ENCODE results near the gene RBM26. TPM values are rescaled to one million over a fixed set of nuclear protein-coding genes. Genes with fewer than 3 reads are reported as not detected.
A peak's percentile ranks its signal among the peaks of the same experiment; 100 is the strongest.

The RBM26 gene
- total and polyA plus RNA-seq, 2 donors (not counting 1 experiment from before 2014, with no cell fraction given), result 19.9 to 20.3 TPM

GRCh38 chr13:79402679-79403078 lies 3.4 kb downstream of the RBM26 start:
- Histone ChIP-seq H3K27me3 (ENCODE audit: control insufficient read depth, insufficient read depth, low read length) (no peaks in the 10 kb centered on the region), H2AFZ (ENCODE audit: low read length) (no peak overlapping the region), H3K36me3 (ENCODE audit: control insufficient read depth, insufficient read depth, low read length) (no peaks in the 10 kb centered on the region), H4K20me1 (ENCODE audit: control insufficient read depth, extremely low read depth, insufficient read depth, low read length) (no peaks in the 10 kb centered on the region), H3K9me3 (ENCODE audit: control insufficient read depth, insufficient read depth, low read depth, low read length) (no peaks in the 10 kb centered on the region), H3K79me2 (ENCODE audit: control insufficient read depth, insufficient read depth, low read length) (peaks cover 75% of the 10 kb centered on the region), H3K4me2 (ENCODE audit: extremely low read depth, insufficient read depth, low read length) (no peak overlapping the region), H3K4me1 (ENCODE audit: control insufficient read depth, extremely low read depth, insufficient read depth, low read length) (no peaks in the 10 kb centered on the region), H3K4me3 (replicated peaks in 1 of 4; ENCODE audit: control extremely low read depth in 1 of 4, insufficient read depth in 1 of 4, low read depth in 3 of 4, low read length in 4 of 4) (peak overlapping the region in 2 of 4 experiments; percentile 16 to 72), H3K9ac (ENCODE audit: insufficient read depth, low read length) (no peak overlapping the region), H3K27ac (ENCODE audit: insufficient read depth, low read length) (no peak overlapping the region)
- no peak for DNase-seq (ENCODE audit: low read depth in 2 of 2)
- TF ChIP-seq EZH2 (IDR thresholded peaks at IDR 0.05; ENCODE audit: low read length, missing control alignments) (no peak), CTCF (conservative IDR thresholded peaks at IDR 0.05 in 1 of 2, IDR thresholded peaks at IDR 0.05 in 1 of 2; ENCODE audit: low read depth in 1 of 2, low read length in 2 of 2) (no peak)

- TF ChIP-seq CTCF (conservative IDR thresholded peaks at IDR 0.05 in 1 of 2, IDR thresholded peaks at IDR 0.05 in 1 of 2; ENCODE audit: low read depth in 1 of 2, low read length in 2 of 2) (no peak), EZH2 (IDR thresholded peaks at IDR 0.05; ENCODE audit: low read length, missing control alignments) (no peak)
- no peaks in the 10 kb centered on the region for H3K9me3 ChIP-seq (ENCODE audit: control insufficient read depth, insufficient read depth, low read depth, low read length)
- H4K20me1 ChIP-seq (ENCODE audit: control insufficient read depth, extremely low read depth, insufficient read depth, low read length), result no peaks in the 10 kb centered on the region
- peak overlapping the region in 2 of 4 experiments; percentile 16 to 72 for H3K4me3 ChIP-seq (replicated peaks in 1 of 4; ENCODE audit: control extremely low read depth in 1 of 4, insufficient read depth in 1 of 4, low read depth in 3 of 4, low read length in 4 of 4)
- H3K9ac ChIP-seq (ENCODE audit: insufficient read depth, low read length), result no peak overlapping the region
- H3K27ac ChIP-seq (ENCODE audit: insufficient read depth, low read length), result no peak overlapping the region
- no peaks in the 10 kb centered on the region for H3K27me3 ChIP-seq (ENCODE audit: control insufficient read depth, insufficient read depth, low read length)
- DNase-seq (ENCODE audit: low read depth in 2 of 2), result peak in 1 of 2 donors; percentile 6
- peaks cover 78% of the 10 kb centered on the region for H3K79me2 ChIP-seq (ENCODE audit: control insufficient read depth, insufficient read depth, low read length)
- no peaks in the 10 kb centered on the region for H3K4me1 ChIP-seq (ENCODE audit: control insufficient read depth, extremely low read depth, insufficient read depth, low read length)
- no peaks in the 10 kb centered on the region for H3K36me3 ChIP-seq (ENCODE audit: control insufficient read depth, insufficient read depth, low read length)
- H3K4me2 ChIP-seq (ENCODE audit: extremely low read depth, insufficient read depth, low read length), result no peak overlapping the region
- H2AFZ ChIP-seq (ENCODE audit: low read length), result no peak overlapping the region
These were observed 3.9 kb downstream of the RBM26 start for GRCh38 chr13:79402074-79402635.

GRCh38 chr13:79401259-79402070 lies 4.6 kb downstream of the RBM26 start:
- TF ChIP-seq EZH2 (IDR thresholded peaks at IDR 0.05; ENCODE audit: low read length, missing control alignments) (no peak), CTCF (conservative IDR thresholded peaks at IDR 0.05 in 1 of 2, IDR thresholded peaks at IDR 0.05 in 1 of 2; ENCODE audit: low read depth in 1 of 2, low read length in 2 of 2) (no peak)
- Histone ChIP-seq H3K4me1 (ENCODE audit: control insufficient read depth, extremely low read depth, insufficient read depth, low read length) (no peaks in the 10 kb centered on the region), H3K36me3 (ENCODE audit: control insufficient read depth, insufficient read depth, low read length) (no peaks in the 10 kb centered on the region), H3K9me3 (ENCODE audit: control insufficient read depth, insufficient read depth, low read depth, low read length) (no peaks in the 10 kb centered on the region), H4K20me1 (ENCODE audit: control insufficient read depth, extremely low read depth, insufficient read depth, low read length) (no peaks in the 10 kb centered on the region), H3K4me2 (ENCODE audit: extremely low read depth, insufficient read depth, low read length) (no peak overlapping the region), H3K4me3 (replicated peaks in 1 of 4; ENCODE audit: control extremely low read depth in 1 of 4, insufficient read depth in 1 of 4, low read depth in 3 of 4, low read length in 4 of 4) (no peak overlapping the region), H3K27ac (ENCODE audit: insufficient read depth, low read length) (no peak overlapping the region), H3K9ac (ENCODE audit: insufficient read depth, low read length) (no peak overlapping the region), H3K27me3 (ENCODE audit: control insufficient read depth, insufficient read depth, low read length) (no peaks in the 10 kb centered on the region), H2AFZ (ENCODE audit: low read length) (no peak overlapping the region), H3K79me2 (ENCODE audit: control insufficient read depth, insufficient read depth, low read length) (peaks cover 83% of the 10 kb centered on the region)
- DNase-seq (ENCODE audit: low read depth in 2 of 2), result no peak

All from fibroblast of lung (primary cell).